ENCODE measurements around the gene GLIS1.

GLIS1 gene

DNA sequence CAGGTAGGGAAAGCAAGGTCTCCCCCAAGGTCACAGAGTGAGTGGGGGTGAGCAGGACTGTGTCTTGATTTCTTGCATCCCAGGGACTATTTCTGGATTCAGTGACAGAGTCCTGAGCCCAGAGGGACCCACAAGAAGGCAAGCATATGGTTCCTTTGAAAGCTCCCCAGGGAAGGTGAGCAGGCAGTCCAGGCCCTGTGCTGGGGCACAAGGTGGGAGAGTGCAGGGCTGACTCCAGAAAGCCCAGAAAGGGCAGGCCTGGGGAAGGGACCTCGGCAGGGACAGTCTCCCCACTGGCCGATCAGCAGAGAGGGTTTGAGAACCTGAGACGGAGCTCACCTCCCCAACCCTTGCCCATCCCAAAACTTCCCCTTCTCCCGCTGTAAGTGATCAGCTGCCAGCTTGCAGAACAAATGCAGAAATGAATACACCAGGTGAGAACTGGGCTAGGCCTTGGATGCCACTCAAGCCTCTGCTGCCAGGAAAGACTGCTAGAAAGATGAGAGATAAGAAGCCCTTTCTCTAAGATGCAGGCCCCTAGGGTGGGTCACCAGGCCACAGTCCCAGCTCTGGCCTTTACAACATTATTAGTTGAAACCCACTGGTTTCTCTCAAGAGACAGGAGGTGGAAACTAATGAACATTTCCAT, 121.0 kb downstream of the GLIS1 start:
- no peak for DNase-seq (ENCODE audit: low read depth, low spot score)

DNA sequence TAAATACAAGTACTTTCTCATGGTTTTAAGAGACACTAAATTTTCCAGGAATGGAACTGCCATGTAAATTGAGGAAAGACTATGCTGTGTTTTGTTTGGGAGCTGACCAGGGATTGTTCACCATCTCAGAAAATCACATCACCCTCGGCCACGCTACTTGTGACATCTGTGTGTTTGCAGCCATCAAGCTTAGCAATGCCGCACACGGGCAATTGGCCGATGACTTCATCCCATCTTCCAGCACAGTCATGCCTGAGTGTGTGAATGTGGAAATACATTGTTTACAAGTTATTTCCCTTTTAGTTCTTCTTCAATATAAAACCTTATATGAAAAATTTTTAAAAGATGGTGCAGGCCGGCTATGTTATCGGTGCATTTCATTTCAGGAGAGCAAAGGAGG, 121.6 kb downstream of the GLIS1 start:
- DNase-seq (ENCODE audit: low read depth, low spot score): no peak

DNA sequence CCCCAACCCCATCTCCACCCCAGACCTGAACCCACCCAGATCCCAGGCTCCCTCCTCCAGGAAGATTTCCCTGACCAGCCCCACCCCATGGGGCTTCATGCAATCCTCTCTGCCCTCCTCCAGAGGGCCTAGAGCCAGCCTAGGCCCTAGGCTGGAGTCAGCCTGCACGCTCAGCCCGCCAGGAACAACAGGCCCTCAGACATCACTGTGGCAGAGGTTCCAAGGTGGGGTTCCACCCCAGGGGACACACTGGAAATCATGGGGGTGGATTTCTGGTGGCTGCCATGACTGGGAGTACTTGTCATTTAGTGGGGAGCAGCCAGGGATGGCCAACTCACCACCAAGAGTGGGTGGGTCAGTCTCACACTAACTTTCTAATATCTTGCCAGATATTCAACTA, 122.0 kb downstream of the GLIS1 start:
- DNase-seq (ENCODE audit: low read depth, low spot score): no peak

DNA sequence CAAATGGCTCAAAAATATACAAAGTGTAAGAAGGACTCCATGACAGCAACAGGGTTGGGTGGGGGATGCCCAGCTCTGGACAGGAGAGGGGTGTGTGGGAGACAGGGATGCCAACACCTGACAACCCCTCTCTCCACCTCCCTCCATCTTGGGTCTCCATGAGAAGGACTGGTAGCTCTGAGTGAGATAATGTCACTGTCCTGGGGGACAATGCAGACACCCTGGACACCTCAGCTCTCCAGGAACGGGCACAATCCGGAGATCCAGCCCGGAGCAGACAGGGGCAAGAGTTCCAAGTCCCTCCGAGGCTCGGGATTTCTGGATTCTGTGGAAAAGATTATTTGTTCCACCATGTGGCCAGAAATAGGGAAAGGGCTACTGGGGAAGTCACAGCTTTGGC, 122.5 kb downstream of the GLIS1 start:
- no peak for DNase-seq (ENCODE audit: low read depth, low spot score)

DNA sequence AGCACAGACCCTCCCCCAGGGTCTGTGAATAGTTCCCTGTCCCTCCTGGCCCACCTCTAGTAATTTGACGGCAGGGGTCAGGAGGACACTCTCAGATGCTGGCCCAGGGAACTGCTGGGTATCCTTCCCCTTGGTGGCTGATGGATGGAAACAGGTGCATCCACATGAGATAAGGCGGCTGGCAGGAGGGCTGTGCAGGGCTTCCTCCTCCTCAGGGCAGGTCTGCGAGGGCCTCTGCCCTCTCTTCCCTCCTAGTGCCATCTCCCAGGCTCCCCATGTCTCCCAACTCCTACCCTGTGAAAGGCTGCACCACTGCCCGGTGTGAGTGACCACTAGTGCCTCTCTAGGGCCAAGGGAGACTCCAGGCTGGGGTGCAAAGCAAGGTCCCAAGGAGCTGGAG, 123.9 kb downstream of the GLIS1 start:
- DNase-seq (ENCODE audit: low read depth, low spot score): no peak

DNA sequence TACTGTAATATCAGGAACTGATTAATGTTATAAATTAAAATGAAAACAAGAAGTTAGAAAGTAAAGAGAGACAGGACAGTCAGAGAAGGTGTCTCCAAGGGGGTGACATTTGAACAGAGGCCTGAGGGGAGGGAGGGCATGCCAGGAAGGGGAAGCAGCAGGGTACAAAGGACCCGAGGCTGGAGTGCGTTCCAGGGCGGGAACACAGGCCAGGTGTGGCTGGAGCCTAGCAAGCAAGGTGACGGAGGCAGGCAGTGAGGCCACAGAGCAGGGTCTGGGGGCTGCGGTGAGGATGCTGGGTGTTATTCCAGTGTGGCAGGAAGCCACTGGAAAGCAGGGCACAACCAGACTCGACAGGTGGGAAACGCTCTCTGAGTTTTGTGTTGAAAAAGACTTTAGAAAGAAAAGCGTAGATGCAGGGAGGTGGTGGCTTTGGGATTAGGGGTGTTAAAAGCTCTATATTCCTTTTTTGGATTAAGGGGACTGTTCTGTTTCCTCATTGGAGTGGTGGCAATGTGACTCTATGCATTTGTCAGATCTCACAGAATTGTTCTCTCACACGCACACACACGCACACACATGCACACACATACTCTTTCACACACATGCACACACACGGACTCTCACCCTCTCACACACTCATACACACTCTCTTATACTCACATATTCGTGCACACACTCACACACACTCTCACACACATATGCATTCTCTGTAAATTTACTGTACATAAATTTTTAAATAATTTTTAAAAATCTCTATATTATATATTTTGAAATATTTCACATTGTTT, 124.5 kb downstream of the GLIS1 start:
- DNase-seq (ENCODE audit: low read depth, low spot score): no peak

DNA sequence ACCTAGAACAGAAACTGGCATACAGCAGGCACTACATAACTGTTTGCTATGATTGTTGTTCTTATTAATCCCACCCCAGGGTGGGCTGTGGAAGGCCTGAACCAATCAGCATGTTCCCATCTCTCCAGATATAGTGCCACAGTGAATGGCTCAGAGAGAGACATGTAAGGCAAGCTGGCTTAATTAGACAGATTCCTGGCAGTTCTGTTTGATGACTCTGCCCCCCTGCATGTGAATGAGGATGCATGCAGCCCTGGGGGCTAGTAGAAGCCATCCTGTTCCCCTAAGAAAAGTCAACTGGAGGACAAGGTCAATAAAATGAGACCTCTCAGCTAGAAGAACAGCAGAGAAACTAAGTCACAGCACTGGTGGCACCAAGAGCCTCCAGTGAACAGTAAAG, 130.3 kb downstream of the GLIS1 start:
- no peak for DNase-seq (ENCODE audit: low read depth, low spot score)

DNA sequence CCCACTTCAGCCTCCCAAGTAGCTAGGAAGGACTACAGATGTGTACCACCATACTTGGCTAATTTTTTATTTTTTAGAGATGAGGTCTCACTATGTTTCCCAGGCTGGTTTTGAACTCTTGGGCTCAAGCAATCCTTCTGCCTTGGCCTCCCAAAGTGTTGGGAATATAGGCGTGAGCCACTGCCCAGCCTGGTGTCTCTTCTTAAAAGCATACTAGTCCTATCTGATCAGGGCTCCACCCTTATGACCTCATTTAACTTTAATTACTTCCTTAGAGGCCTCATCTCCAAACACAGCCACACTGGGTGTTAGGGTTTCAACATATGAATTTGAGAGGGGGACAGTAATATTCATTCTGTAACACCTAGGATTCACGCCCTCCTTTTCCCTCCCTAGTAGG, 130.9 kb downstream of the GLIS1 start:
- no peak for DNase-seq (ENCODE audit: low read depth, low spot score)

DNA sequence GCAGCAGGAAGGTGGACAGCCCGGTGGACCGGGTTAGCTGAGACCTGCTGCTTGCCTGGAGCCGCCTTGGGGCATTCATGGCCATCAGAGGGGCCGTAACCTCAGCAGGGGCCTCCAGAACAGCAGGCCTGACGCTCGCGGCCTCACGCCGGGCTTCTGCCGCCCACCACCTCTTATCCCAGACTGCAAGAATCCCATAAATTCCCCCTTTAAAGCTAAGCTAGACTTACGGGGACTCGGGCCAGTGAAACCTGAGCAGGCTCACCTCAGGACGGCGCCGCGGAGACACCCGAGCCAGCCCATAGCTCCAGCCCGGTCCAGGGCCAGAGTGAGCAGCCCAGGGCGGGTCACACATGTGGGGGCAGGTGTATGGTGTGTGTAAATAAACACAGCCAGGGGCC, 132.3 kb downstream of the GLIS1 start:
- DNase-seq (ENCODE audit: low read depth, low spot score): no peak

DNA sequence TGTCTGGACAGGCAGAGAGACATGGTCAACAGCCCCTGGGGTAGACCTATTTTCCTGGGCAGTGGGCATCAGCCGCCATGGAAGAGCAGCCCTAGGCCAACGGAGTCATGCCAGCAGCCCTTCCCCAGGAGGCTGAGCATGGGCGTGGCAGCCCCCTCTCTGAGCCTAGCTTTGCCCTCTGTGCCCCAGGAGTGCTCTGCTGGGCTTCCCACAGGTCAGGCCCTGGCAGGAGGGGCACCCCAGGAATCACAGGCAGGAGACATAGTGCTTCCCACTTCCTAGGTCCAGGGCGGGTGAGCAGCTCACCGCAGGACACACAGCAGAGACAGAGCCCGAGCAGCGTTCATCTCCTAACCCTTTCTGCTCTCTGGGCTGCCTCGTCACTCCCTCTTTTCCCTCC, 132.8 kb downstream of the GLIS1 start:
- no peak for DNase-seq (ENCODE audit: low read depth, low spot score)

DNA sequence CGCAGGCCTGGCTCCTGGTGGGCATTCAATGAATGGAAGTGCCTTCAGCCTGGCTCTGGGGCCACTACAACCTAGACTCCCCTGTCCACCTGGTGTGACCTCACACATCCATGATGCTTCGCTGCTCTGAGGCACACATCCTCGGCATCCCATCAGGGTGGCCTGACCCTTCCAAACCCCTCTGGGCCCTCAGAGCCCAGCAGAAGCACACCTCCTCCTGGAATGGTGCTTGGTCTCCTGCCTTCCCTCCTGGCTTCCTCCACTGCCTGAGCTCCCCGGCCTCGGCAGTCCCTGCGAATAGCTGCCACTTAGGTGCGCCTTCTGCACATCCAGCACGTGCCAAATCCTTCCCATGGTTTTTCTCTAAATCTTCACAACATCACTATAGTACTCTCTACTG, 133.8 kb downstream of the GLIS1 start:
- no peak for DNase-seq (ENCODE audit: low read depth, low spot score)

DNA sequence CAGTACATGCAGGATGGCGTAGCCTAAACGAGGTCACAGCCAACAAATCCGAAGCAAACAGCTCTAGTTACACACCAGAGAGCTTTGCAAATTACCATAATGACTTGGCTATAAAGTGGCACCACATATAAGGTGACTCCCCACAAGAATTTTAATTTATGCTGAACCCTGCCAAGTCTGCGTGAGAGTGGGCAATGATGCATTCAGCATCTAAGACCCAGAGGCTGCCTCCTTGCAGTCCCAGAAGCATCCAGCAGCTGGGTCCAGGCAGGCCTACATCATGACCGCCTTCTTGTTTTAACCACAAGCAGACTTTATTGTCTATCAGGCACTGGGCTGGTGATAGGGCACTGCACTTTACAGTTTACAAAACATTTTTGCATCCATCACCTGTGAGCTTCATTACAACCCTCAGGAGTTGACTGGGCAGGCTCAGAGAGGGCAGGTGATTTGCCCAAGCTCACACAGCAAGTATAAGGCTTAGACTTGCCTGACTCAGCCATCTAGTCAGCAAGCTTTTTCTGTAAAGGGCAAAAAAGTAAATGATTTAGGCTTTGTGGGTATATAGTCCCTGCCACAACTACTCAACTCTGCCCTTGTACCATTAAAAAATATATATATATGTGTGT, 134.6 kb downstream of the GLIS1 start:
- no peak for DNase-seq (ENCODE audit: low read depth, low spot score)

DNA sequence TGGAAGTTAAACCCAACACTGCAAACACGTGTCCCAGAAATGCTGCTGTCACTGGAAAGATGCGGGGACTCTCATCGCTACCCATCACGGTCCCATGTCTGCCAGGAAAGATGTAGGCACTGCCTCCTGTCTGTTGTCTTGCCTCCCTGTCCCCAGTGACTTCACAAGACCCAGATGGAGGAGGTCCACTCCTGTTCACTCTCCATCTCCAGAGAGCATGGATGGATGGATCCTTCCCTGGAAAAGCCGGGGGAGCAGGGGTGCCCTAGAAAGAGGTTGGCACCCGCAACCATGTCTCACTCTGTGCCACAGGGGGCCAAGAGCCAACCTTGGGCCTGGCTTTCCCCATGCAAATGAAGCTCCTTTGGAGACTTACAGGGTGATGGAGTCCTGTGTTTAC, 135.5 kb downstream of the GLIS1 start:
- DNase-seq (ENCODE audit: low read depth, low spot score): no peak

DNA sequence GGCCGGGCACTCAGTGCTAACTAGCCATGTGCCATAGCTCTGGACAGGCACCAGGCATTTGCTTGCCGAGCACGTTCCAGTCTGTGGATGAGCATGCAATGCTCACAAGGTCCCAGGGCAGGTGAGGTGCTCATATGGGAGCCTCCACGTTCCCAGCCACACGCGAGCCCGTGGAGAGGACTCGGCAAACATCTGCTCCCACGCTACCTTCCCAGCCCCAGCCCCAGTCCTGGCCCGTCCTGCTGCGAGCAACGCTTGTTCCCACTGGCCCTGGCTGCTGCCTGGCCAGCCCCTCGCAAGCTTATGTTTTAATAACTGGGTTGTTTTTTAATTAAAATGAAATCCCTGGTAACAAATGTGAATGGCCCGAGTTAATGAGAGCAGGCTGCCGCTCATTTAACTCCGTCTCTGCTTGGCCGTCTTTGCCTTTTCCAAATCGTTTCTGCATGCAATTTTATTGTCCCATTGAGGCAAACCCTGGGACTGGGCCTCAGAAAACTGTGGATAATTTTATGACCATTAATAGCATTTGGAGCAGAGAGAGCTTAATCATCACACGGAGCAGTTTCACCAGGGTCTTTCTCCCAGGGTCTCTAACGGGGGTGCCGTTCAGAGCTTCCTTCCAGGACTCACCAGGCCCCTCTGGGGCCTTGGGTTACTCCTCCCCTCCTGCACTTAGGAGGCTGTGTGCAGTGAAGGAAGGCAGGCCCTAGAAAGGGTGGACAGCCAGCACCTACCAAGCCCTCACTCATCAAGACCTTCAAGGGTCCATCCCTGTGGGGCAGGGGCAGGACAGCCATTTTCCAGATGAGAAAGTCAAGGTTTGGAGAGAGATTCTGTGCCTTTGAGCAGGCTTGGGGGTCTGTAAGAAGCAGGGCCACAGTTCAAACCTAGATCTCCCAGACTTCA, 136.8 kb downstream of the GLIS1 start:
- no peak for DNase-seq (ENCODE audit: low read depth, low spot score)

DNA sequence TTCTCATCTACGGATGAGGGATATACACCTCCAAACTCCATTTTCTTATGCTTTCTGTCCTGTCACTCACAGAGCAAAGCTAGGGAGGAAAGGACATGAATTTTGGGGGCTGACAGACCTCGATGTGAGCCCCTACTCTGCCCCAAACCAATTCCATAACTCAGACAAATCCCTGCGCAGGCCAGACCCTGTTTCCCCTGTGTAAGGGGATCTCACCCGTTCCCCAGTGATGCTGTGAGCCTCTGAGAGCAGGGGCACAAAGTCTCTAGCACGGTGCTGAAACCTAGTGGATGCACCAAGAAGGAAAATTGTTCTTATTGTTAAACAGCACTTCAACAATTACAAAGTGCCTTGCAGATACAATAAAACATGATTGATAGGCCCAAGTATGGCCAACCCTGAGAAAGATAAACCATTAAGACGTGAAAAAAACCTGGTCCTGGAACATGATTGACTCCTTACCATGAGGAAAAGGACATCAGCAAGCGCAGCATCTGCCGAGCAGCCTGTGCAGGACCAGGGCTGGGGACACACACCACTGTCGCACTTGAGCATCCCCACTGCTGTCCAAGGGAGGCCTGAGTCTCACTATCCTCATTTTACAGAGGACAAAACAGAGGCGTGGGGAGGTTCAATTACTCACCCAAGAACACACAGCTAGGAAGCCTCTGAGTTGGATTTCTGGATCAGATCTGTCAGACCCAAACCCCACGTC, 137.8 kb downstream of the GLIS1 start:
- DNase-seq (ENCODE audit: low read depth, low spot score): no peak

DNA sequence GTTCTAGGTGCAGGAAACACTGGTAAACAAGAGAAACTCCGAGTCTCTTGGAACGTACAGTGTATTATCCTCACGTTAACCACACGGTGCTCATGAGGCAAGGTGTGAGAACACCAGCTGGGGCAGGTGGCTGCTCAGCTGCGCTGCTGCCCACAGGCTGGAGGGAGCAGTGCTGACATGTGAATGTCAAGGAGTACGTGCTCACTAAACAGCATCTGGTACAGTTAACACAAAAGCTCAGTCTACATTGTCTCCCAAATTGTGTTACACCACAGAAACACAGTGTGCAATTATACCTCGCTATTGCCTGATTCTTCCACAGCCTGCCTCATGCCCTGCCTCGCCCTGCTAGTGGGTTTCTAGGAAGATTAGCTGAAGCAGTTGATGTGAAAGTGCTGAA, 138.4 kb downstream of the GLIS1 start:
- no peak for DNase-seq (ENCODE audit: low read depth, low spot score)

DNA sequence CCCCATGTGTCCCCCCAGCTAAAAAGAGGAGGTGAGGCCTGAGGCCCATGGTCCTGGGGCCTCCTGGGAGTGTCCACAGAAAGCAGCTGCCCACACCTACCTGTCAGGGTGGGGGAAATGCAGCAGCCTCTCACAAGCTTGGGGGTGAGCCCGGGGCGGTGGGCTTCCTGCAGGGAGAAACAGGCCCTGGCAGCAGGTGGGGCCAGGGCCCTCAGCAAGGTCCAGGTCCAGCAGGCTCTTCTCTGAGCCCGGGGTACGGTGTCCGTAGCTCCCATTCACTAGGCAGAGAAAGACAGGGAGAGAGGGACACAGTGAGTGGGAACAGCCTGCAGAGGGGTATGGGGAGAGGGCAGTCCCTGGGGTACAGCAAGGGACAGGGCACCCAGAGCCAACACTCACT, 139.0 kb downstream of the GLIS1 start:
- DNase-seq (ENCODE audit: low read depth, low spot score): no peak

DNA sequence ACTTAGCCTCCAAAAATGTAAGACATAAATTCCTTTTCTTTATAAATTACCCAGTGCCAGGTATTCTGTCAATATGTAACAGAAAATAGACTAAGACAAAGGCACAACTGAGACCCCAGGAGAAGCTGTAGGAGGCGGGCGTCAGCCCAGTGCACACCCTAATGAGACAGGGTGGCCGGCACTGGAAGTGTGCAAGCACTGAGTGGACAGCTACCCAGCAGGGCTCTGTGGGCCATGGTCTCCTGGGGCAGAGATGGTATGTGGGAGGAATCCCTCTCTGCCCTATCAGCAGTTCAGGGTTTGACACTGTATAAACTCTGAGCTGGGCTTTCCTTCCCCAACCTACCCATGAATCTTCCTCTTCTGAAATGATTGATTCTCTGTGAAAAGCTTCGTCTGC, 139.5 kb downstream of the GLIS1 start:
- no peak for DNase-seq (ENCODE audit: low read depth, low spot score)

DNA sequence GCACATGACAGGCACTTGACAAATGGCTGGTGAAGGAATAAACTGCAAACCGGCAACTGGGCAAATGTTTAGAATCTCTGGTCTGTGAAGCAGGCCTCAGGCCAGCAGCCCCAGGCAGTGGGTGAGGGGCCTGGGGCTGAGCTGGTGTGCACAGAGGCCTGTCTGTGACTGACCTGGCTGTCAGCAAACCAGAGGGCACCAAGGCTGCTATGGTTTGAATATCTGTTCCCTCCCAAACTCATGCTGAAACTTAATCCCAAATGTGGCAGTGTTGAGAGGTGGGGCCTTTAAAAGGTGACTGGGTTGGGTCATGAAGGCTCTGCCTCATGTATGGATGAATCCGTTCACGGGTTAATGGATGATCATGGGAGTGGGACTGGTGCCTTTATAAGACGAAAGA, 140.0 kb downstream of the GLIS1 start:
- DNase-seq (ENCODE audit: low read depth, low spot score): no peak

DNA sequence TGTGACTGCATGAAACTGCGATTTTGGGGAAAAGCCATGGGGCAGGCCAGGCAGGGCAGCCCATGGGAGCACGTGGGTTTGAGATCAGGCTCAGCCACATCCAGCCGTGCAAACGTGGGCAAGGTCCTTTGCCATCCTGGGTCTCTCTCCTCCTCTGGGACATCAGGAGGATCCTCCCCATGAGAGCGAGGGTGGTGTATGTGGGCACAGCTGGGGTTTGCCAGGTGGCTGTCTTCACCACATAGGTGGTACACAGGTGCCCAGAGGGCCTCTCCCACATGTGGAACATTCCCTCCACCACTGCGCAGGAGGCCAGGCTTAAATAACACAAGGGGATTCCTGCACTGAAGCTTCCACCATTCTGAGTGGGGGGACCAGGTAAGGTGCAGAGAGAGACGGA, 143.1 kb downstream of the GLIS1 start:
- DNase-seq (ENCODE audit: low read depth, low spot score): no peak

DNA sequence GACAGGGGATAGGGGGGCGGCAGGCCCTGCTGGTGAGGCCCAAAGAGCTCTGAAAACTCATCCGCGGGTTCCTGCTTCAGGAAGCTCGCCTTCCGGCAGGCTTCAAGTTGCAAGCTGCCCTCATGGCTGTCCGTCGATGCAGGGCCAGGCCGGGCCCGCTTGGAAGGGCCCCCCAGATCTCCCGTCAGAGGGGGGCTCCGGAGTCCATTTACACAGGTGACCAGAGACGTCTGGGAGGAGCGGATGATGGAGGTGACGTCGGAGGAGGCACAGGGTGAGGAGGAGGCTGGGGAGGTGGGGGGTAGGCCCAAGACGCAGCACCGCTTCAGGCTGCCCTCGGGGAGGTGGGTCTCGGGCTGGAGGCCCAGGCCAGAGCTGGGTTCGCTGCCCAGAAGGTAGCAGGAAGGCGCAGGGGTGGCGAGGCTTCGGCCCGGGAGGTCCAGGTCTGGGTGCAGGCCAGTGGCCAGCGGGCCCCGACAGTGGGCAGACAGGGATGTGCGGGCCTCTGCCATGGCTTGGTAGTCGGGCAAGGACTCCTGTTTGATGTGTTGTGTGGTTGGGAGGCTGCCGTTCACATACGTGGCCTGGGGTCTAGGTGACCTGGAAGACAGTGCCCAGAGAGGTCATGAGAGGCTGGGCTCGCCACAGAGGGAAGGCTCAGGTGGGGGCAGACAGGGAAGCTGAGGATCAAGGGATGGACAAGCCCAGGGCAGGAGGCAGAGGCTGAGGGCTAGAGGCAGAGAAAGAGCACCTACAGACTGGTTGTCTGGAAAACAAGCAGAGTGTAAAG, 144.4 kb downstream of the GLIS1 start:
- DNase-seq (ENCODE audit: low read depth, low spot score): no peak

Data from activated CD4-positive, CD25-positive, alpha-beta regulatory T cell treated with anti-CD3 and anti-CD28 coated beads, Interleukin-2, amount 50 U/mL, for 16 hours (primary cell).